DOHH2 (cell line): ENCODE data around the gene GSTT2.
"Not testable (repeated sequence)": the region's sequence is repeated elsewhere in the genome, so short reads cannot be mapped to it uniquely, and the experiment has no call there.

Experiments
- CTCF ChIP-seq: fragments of 200-600 bp; sonication (generic); IDR thresholded peaks from one replicate; pipeline ENCODE4 v1.5.1; 2014; ENCODE audit warnings: antibody characterized with exemption, mild to moderate bottlenecking, low read depth, low read length; ENCODE audit not compliant: poor library complexity, severe bottlenecking
- EZH2phosphoT487 ChIP-seq: fragments of 200-600 bp; sonication (generic); IDR thresholded peaks from 2 replicates; pipeline ENCODE4 v1.6.1; 2017; ENCODE audit warnings: borderline replicate concordance, mild to moderate bottlenecking, antibody characterized with exemption, low read length, moderate library complexity, mixed read lengths

GRCh38 chr22:23952794-23953405 is 27.0 kb upstream of the GSTT2 start:
- not testable (repeated sequence) for TF ChIP-seq CTCF, EZH2phosphoT487
